Nephron (organoid): ENCODE measurements around the gene LMNTD1.
A peak's percentile ranks its signal among the peaks of the same experiment; 100 is the strongest.

Source experiments
- H3K27ac Mint-ChIP-seq, 3 experiments: 2 replicates each; pipeline ENCODE4 v1.8.0; 2020; ENCODE audit warnings: mixed read lengths in 3 of 3, mild to moderate bottlenecking in 2 of 3, moderate library complexity in 1 of 3
- H3K27me3 Mint-ChIP-seq: 2 replicates; pipeline ENCODE4 v1.8.0; 2021; ENCODE audit warnings: low read depth, mild to moderate bottlenecking, moderate library complexity, mixed read lengths
- H3K36me3 Mint-ChIP-seq: 2 replicates; pipeline ENCODE4 v1.8.0; 2020; ENCODE audit warnings: low read depth, mixed read lengths
- H3K4me1 Mint-ChIP-seq: 2 replicates; pipeline ENCODE4 v1.8.0; 2020; ENCODE audit warnings: mixed read lengths
- H3K4me3 Mint-ChIP-seq, 3 experiments: 2 replicates each; pipeline ENCODE4 v1.8.0; 2020; ENCODE audit warnings: mild to moderate bottlenecking in 3 of 3, mixed read lengths in 3 of 3, moderate library complexity in 2 of 3
- H3K9me3 Mint-ChIP-seq: 2 replicates; pipeline ENCODE4 v1.8.0; 2020; ENCODE audit warnings: mixed read lengths
- CTCF ChIP-seq, 3 experiments: fragments of 200-600 bp; sonication (generic); IDR thresholded peaks; one replicate each; pipeline ENCODE4 v1.5.0; 2021; ENCODE audit warnings: antibody characterized with exemption in 3 of 3; ENCODE audit not compliant: unreplicated experiment in 3 of 3

The LMNTD1 gene

GRCh38 chr12:25581067-25581466 lies 28.0 kb upstream of the LMNTD1 start:
- H3K4me1 Mint-ChIP-seq: peaks cover 19% of the 10 kb centered on the region
- no peak overlapping the region for H3K27ac Mint-ChIP-seq
- H3K9me3 Mint-ChIP-seq: peaks cover 8% of the 10 kb centered on the region
- no peaks in the 10 kb centered on the region for H3K27me3 Mint-ChIP-seq
- TF ChIP-seq CTCF (IDR thresholded peaks at IDR 0.05; ENCODE audit: unreplicated experiment in 3 of 3): no peak
- H3K4me3 Mint-ChIP-seq: no peak overlapping the region
- no peaks in the 10 kb centered on the region for H3K36me3 Mint-ChIP-seq

GRCh38 chr12:25578411-25579143 lies 25.5 kb upstream of the LMNTD1 start:
- Mint-ChIP-seq H3K9me3 (peaks cover 10% of the 10 kb centered on the region), H3K36me3 (no peaks in the 10 kb centered on the region), H3K27ac (no peak overlapping the region), H3K27me3 (no peaks in the 10 kb centered on the region), H3K4me3 (no peak overlapping the region), H3K4me1 (peaks cover 4% of the 10 kb centered on the region)
- no peak for TF ChIP-seq CTCF (IDR thresholded peaks at IDR 0.05; ENCODE audit: unreplicated experiment in 3 of 3)

- Mint-ChIP-seq H3K36me3 (no peaks in the 10 kb centered on the region), H3K4me1 (no peaks in the 10 kb centered on the region), H3K4me3 (no peak overlapping the region), H3K27me3 (no peaks in the 10 kb centered on the region), H3K27ac (no peak overlapping the region), H3K9me3 (peaks cover 10% of the 10 kb centered on the region)
- TF ChIP-seq CTCF (IDR thresholded peaks at IDR 0.05; ENCODE audit: unreplicated experiment in 3 of 3): no peak
Observed at GRCh38 chr12:25574761-25575160, 21.7 kb upstream of the LMNTD1 start.

GRCh38 chr12:25573346-25573745 lies 20.3 kb upstream of the LMNTD1 start:
- Mint-ChIP-seq H3K27ac (no peak overlapping the region), H3K4me1 (no peaks in the 10 kb centered on the region), H3K36me3 (no peaks in the 10 kb centered on the region), H3K9me3 (peaks cover 10% of the 10 kb centered on the region), H3K4me3 (no peak overlapping the region), H3K27me3 (no peaks in the 10 kb centered on the region)
- no peak for TF ChIP-seq CTCF (IDR thresholded peaks at IDR 0.05; ENCODE audit: unreplicated experiment in 3 of 3)

- Mint-ChIP-seq H3K9me3 (peaks cover 10% of the 10 kb centered on the region), H3K27ac (peak overlapping the region in 1 of 3 experiments; percentile 48), H3K36me3 (no peaks in the 10 kb centered on the region), H3K4me1 (no peaks in the 10 kb centered on the region), H3K4me3 (no peak overlapping the region), H3K27me3 (no peaks in the 10 kb centered on the region)
- no peak for TF ChIP-seq CTCF (IDR thresholded peaks at IDR 0.05; ENCODE audit: unreplicated experiment in 3 of 3)
Observed at GRCh38 chr12:25570418-25570817, 17.3 kb upstream of the LMNTD1 start.
